ENCODE results near the gene DLGAP1.

The DLGAP1 gene

GRCh38 chr18:4181882-4182568, 273.1 kb downstream of the DLGAP1 start:
- no peak for DNase-seq (ENCODE audit: low read depth in 2 of 3, low spot score in 2 of 3)

- DNase-seq (ENCODE audit: low read depth in 2 of 3, low spot score in 2 of 3), result no peak
Measured at GRCh38 chr18:4181086-4181485, 274.0 kb downstream of the DLGAP1 start.

GRCh38 chr18:4172196-4173100, 282.7 kb downstream of the DLGAP1 start:
- DNase-seq (ENCODE audit: low read depth in 2 of 3, low spot score in 2 of 3), result no peak

GRCh38 chr18:4157352-4157751, 297.8 kb downstream of the DLGAP1 start:
- no peak for DNase-seq (ENCODE audit: low read depth in 2 of 3, low spot score in 2 of 3)

GRCh38 chr18:4146797-4147196, 308.3 kb downstream of the DLGAP1 start:
- no peak for DNase-seq (ENCODE audit: low read depth in 2 of 3, low spot score in 2 of 3)

- DNase-seq (ENCODE audit: low read depth in 2 of 3, low spot score in 2 of 3), result no peak
Measured at GRCh38 chr18:4144201-4144600, 310.9 kb downstream of the DLGAP1 start.

GRCh38 chr18:4143585-4143984, 311.5 kb downstream of the DLGAP1 start:
- DNase-seq (ENCODE audit: low read depth in 2 of 3, low spot score in 2 of 3), result no peak

GRCh38 chr18:4142876-4143275, 312.2 kb downstream of the DLGAP1 start:
- DNase-seq (ENCODE audit: low read depth in 2 of 3, low spot score in 2 of 3), result no peak

- no peak for DNase-seq (ENCODE audit: low read depth in 2 of 3, low spot score in 2 of 3)
Measured at GRCh38 chr18:4134700-4135099, 320.4 kb downstream of the DLGAP1 start.

- DNase-seq (ENCODE audit: low read depth in 2 of 3, low spot score in 2 of 3), result no peak
Measured at GRCh38 chr18:4130734-4131719, 324.1 kb downstream of the DLGAP1 start.

GRCh38 chr18:4126939-4127338, 328.2 kb downstream of the DLGAP1 start:
- DNase-seq (ENCODE audit: low read depth in 2 of 3, low spot score in 2 of 3), result no peak

- DNase-seq (ENCODE audit: low read depth in 2 of 3, low spot score in 2 of 3), result no peak
Measured at GRCh38 chr18:4125627-4126230, 329.4 kb downstream of the DLGAP1 start.

GRCh38 chr18:4125224-4125623, 329.9 kb downstream of the DLGAP1 start:
- DNase-seq (ENCODE audit: low read depth in 2 of 3, low spot score in 2 of 3), result no peak

GRCh38 chr18:4119813-4120212, 335.3 kb downstream of the DLGAP1 start:
- no peak for DNase-seq (ENCODE audit: low read depth in 2 of 3, low spot score in 2 of 3)

- DNase-seq (ENCODE audit: low read depth in 2 of 3, low spot score in 2 of 3), result no peak
Measured at GRCh38 chr18:4119127-4119648, 335.9 kb downstream of the DLGAP1 start.

- no peak for DNase-seq (ENCODE audit: low read depth in 2 of 3, low spot score in 2 of 3)
Measured at GRCh38 chr18:4108016-4108415, 347.1 kb downstream of the DLGAP1 start.

- DNase-seq (ENCODE audit: low read depth in 2 of 3, low spot score in 2 of 3), result no peak
Measured at GRCh38 chr18:4107049-4107467, 348.0 kb downstream of the DLGAP1 start.

GRCh38 chr18:4106407-4107033, 348.6 kb downstream of the DLGAP1 start:
- DNase-seq (ENCODE audit: low read depth in 2 of 3, low spot score in 2 of 3), result peak; percentile 0 to 50 (median 43)

GRCh38 chr18:4102901-4103300, 352.2 kb downstream of the DLGAP1 start:
- no peak for DNase-seq (ENCODE audit: low read depth in 2 of 3, low spot score in 2 of 3)

GRCh38 chr18:4101009-4101408, 354.1 kb downstream of the DLGAP1 start:
- DNase-seq (ENCODE audit: low read depth in 2 of 3, low spot score in 2 of 3), result no peak
